Epidermal melanocyte (primary cell): ENCODE results near the gene MS4A5.

Source experiments
- DNase-seq: peaks from one replicate; pipeline ENCODE4 v3.0.0; 2011; ENCODE audit warnings: low spot score; ENCODE audit not compliant: insufficient read length

Gene MS4A5

DNA sequence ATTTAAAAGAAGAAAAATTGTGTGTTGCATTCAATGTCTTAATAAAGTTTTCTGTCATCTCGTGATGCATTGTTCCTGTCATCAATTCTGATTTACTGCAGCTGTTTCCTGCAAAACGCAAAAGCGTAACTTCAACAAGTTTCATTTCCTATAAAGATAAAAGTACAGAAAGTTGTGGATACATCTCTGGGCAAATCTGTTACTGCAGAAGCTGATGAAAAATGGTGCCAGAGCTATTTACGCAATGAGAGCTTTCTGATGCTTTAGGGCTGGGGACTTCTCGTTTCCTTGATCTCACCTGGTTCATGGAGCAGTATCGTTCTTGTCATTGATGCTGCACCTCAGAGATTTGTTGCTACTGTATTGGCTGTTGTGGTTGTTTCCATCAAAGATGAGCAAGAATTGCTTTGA lies 47.7 kb downstream of the MS4A5 start:
- DNase-seq: no peak

GRCh38 chr11:60482361-60482760 lies 53.0 kb downstream of the MS4A5 start:
- DNase-seq: no peak

DNA sequence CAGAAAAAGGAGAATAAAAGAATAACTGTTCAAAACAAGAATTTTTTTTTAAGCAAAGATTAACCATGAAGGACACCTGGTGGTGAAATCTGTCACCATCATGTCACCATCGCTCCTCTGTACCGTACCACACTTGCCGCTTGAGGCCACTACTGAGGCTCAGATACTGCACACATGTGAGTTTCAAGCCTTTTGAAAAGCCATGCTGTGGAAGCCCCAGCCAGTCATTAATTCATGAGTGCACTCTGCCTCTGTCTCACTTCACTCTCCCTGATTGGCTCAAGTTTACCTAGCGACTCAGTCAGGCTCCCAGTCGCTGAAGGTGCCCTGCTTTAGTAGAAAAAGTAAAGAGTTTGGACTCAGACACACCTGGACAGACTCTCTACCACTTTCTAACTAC lies 56.6 kb downstream of the MS4A5 start:
- no peak for DNase-seq

- no peak for DNase-seq
Observed at GRCh38 chr11:60492488-60493009, 63.2 kb downstream of the MS4A5 start, which contains the start of gene MS4A12. Gene MS4A12, plus strand, starts transcription at chr11:60492778. Its CDS starts 4,541 bp downstream, at chr11:60497319.

GRCh38 chr11:60493454-60493853 lies 64.1 kb downstream of the MS4A5 start:
- DNase-seq: no peak
